K562 (cell line): ENCODE measurements around the gene PQBP1. TPM values are rescaled to one million over a fixed set of nuclear protein-coding genes. Genes with fewer than 3 reads are reported as not detected.
A peak's percentile ranks its signal among the peaks of the same experiment; 100 is the strongest.

ENCODE experiments used
- ATAC-seq: fragments of 200-7000 bp; cut with Tn5 transposase; 3 replicates; pipeline ENCODE4 v1.9.1; 2020; ENCODE audit warnings: moderate library complexity
- BruUV-seq: library from RNA; stranded (reverse); fragments of 400-500 nt; replicated peaks from 2 replicates; lab custom pipeline; 2021; lab: Mats Ljungman, UMichigan
- CTCF ChIA-PET: fragments of 300-600 bp; formaldehyde crosslinking; extraction: SDS; loops from one replicate; lab custom pipeline; 2021; ENCODE audit warnings: low intra/inter-chr PET ratio; lab: Yijun Ruan, JAX
- POLR2A ChIA-PET: fragments of 300-600, 350-650 bp; sonication (Branson Sonifier 250); formaldehyde crosslinking; extraction: SDS; loops from one replicate; lab custom pipeline; 2021; ENCODE audit warnings: antibody characterized with exemption, inconsistent platforms; lab: Yijun Ruan, JAX
- DNase-seq, 4 experiments: peaks; one replicate each; pipeline versions ENCODE4 v3.0.0 to v3.0.0-alpha.2; 2011 to 2018; ENCODE audit warnings: low spot score in 3 of 4, mixed read lengths in 3 of 4; ENCODE audit errors: extremely low read depth in 1 of 4
- FAIRE-seq: peaks from 2 replicates; lab custom pipeline; 2011; peaks lifted over from hg19 to GRCh38; lab: Jason Lieb, UNC
- H2AFZ ChIP-seq: 2 replicates; pipeline ENCODE4 v1.6.0; 2011; ENCODE audit warnings: low read depth, low read length, control low read depth, inconsistent platforms
- H3K27ac ChIP-seq: fragments of 200-600 bp; 3 replicates; pipeline ENCODE4 v1.8.0; 2011; ENCODE audit warnings: low read depth, mild to moderate bottlenecking, control low read depth, inconsistent platforms, low read length, moderate library complexity, mixed read lengths; ENCODE audit errors: extremely low read depth
- H3K27me3 ChIP-seq, 2 experiments: fragments of 300-600 bp in 1 of 2; 2 replicates in 1 of 2; 3 replicates in 1 of 2; pipeline versions ENCODE4 v1.6.0 to v1.8.0; 2011; ENCODE audit warnings: inconsistent platforms in 2 of 2, low read length in 2 of 2, mild to moderate bottlenecking in 1 of 2, mixed read lengths in 1 of 2, moderate library complexity in 1 of 2; ENCODE audit not compliant: control insufficient read depth in 2 of 2, insufficient read depth in 2 of 2
- H3K36me3 ChIP-seq: fragments of 300-600 bp; 3 replicates; pipeline ENCODE4 v1.8.0; 2011; ENCODE audit warnings: mild to moderate bottlenecking, low read length, inconsistent platforms; ENCODE audit not compliant: control insufficient read depth, insufficient read depth
- H3K4me1 ChIP-seq, 2 experiments: fragments of 200-600 bp in 1 of 2; replicated peaks in 1 of 2; 2 replicates in 1 of 2; 3 replicates in 1 of 2; pipeline versions ENCODE4 v1.5.1 to v1.8.0; 2011; ENCODE audit warnings: inconsistent platforms in 2 of 2, low read length in 2 of 2, mild to moderate bottlenecking in 1 of 2, mixed read lengths in 1 of 2, moderate library complexity in 1 of 2; ENCODE audit not compliant: control insufficient read depth in 2 of 2, insufficient read depth in 2 of 2
- H3K4me2 ChIP-seq: 2 replicates; pipeline ENCODE4 v1.6.1; 2011; ENCODE audit warnings: low read length, control low read depth, inconsistent platforms, mixed read lengths; ENCODE audit not compliant: insufficient read depth
- H3K4me3 ChIP-seq: fragments of 200-600 bp; sonication (generic), shearing (Covaris generic); 2 replicates; pipeline ENCODE4 v1.5.1; 2016; ENCODE audit warnings: control low read depth, inconsistent platforms
- H3K79me2 ChIP-seq: fragments of 200-600 bp; 3 replicates; pipeline ENCODE4 v1.8.0; 2011; ENCODE audit warnings: low read length, inconsistent platforms; ENCODE audit not compliant: control insufficient read depth, insufficient read depth
- H3K9ac ChIP-seq, 2 experiments: 2 replicates each; pipeline versions ENCODE4 v1.6.0 to v1.6.1; 2011; ENCODE audit warnings: low read depth in 2 of 2, low read length in 2 of 2, control low read depth in 1 of 2, inconsistent platforms in 1 of 2, mild to moderate bottlenecking in 1 of 2, mixed read lengths in 1 of 2; ENCODE audit not compliant: insufficient read depth in 1 of 2
- H3K9me1 ChIP-seq: one replicate; pipeline ENCODE4 v1.6.0; 2011; ENCODE audit warnings: inconsistent platforms, mild to moderate bottlenecking, low read length, moderate library complexity; ENCODE audit not compliant: control insufficient read depth, insufficient read depth
- H3K9me3 ChIP-seq: replicated peaks from 2 replicates; pipeline ENCODE4 v1.5.1; 2011; ENCODE audit warnings: low read depth, low read length, inconsistent platforms; ENCODE audit not compliant: control insufficient read depth, insufficient read depth
- H4K20me1 ChIP-seq: replicated peaks from 2 replicates; pipeline ENCODE4 v1.6.1; 2011; ENCODE audit warnings: low read length, inconsistent platforms, mixed read lengths; ENCODE audit not compliant: control insufficient read depth, insufficient read depth
- ARID2 ChIP-seq: fragments of 450-650 bp; IDR thresholded peaks from 2 replicates; pipeline ENCODE4 v1.6.1; 2017; ENCODE audit warnings: antibody characterized with exemption, mild to moderate bottlenecking
- BRD9 ChIP-seq: fragments of 450-650 bp; IDR thresholded peaks from 2 replicates; pipeline ENCODE4 v1.6.1; 2018; ENCODE audit warnings: low read depth; ENCODE audit not compliant: partially characterized antibody
- COPS2 ChIP-seq: fragments of 450-650 bp; conservative IDR thresholded peaks from 2 replicates; pipeline ENCODE4 v1.6.1; 2016; ENCODE audit warnings: mild to moderate bottlenecking, moderate library complexity
- ELF1 ChIP-seq: fragments of 200-800 bp; sonication (Bioruptor generic); IDR thresholded peaks from 2 replicates; pipeline ENCODE4 v1.6.1; 2016; ENCODE audit warnings: missing genetic modification characterization, missing compliant biosample characterization
- SMARCA4 ChIP-seq: fragments of 450-650 bp; IDR thresholded peaks from 2 replicates; pipeline ENCODE4 v1.6.1; 2016
- SOX6 ChIP-seq: fragments of 450-650 bp; IDR thresholded peaks from 2 replicates; pipeline ENCODE4 v1.6.1; 2014; ENCODE audit warnings: mild to moderate bottlenecking
- ZNF583 ChIP-seq: fragments of 250-450 bp; sonication (Bioruptor Pico); IDR thresholded peaks from 2 replicates; pipeline ENCODE4 v1.4.0; 2020
- WGBS: fragments of 100-300 bp; shearing (Covaris generic); methylation state at CpG from one replicate; pipeline ENCODE4 v1.1.6; 2016; ENCODE audit warnings: low coverage, mixed read lengths; ENCODE audit not compliant: insufficient coverage; ENCODE audit errors: missing lambda C conversion rate; 5-methylcytosine and 5-hydroxymethylcytosine counted together
- in situ Hi-C: fragments of 300-500 bp; cut with MboI; formaldehyde crosslinking; loops from 4 replicates; pipeline ENCODE4 v1.15.0; 2018; ENCODE audit warnings: inconsistent platforms, mixed read lengths
- intact Hi-C: fragments of 100-400 bp; cut with micrococcal nuclease; formaldehyde crosslinking; loops from 2 replicates; pipeline ENCODE4 v1.14.2; 2022
- polyA plus RNA-seq, 8 experiments: library from polyadenylated mRNA; depleted of rRNA in 4 of 8; stranded (reverse) in 5 of 8; unstranded in 3 of 8; fragments of >200 nt; fragmentation: Nextera tagmentation in 2 of 8; fragmentation: Illumina TruSeq in 1 of 8; extraction: Ambion mirVana in 2 of 8; extraction: Trizol in 1 of 8; gene quantifications; 2 replicates each; pipeline versions ENCODE4 v1.2.1 to v1.2.3, GENCODE V29; 2011 to 2014; ENCODE audit warnings: inconsistent platforms in 1 of 8, missing spikeins in 1 of 8
- total RNA-seq, 7 experiments: library from RNA; depleted of rRNA in 6 of 7; stranded (reverse); fragments of >200 nt in 6 of 7; fragmentation: Illumina TruSeq in 2 of 7; extraction: Trizol in 2 of 7; gene quantifications; 2 replicates each; pipeline versions ENCODE4 v1.2.1 to v1.2.3, GENCODE V29; 2011 to 2021; ENCODE audit warnings: low replicate concordance in 1 of 7
- TF ChIP-seq, protein P1 (sequence below): IDR thresholded peaks from 2 replicates; pipeline ENCODE4 v1.6.1; 2011; ENCODE audit warnings: borderline replicate concordance, low read depth, mild to moderate bottlenecking, moderate library complexity, low read length; ENCODE audit not compliant: insufficient read depth, poor library complexity, severe bottlenecking
- TF ChIP-seq, protein P2 (sequence below), 2 experiments: fragments of 450-650 bp; formaldehyde crosslinking in 1 of 2; IDR thresholded peaks; 2 replicates each; pipeline versions ENCODE4 v1.4.0 to v1.6.1; 2014 to 2020; ENCODE audit warnings: mild to moderate bottlenecking in 2 of 2, borderline replicate concordance in 1 of 2, low read depth in 1 of 2

Gene PQBP1
- total and polyA plus RNA-seq, 9 of the 15 experiments (the other 6 are each of a cell fraction or from before 2014, with no cell fraction given): 41.3 to 262 (median 112) TPM

DNA sequence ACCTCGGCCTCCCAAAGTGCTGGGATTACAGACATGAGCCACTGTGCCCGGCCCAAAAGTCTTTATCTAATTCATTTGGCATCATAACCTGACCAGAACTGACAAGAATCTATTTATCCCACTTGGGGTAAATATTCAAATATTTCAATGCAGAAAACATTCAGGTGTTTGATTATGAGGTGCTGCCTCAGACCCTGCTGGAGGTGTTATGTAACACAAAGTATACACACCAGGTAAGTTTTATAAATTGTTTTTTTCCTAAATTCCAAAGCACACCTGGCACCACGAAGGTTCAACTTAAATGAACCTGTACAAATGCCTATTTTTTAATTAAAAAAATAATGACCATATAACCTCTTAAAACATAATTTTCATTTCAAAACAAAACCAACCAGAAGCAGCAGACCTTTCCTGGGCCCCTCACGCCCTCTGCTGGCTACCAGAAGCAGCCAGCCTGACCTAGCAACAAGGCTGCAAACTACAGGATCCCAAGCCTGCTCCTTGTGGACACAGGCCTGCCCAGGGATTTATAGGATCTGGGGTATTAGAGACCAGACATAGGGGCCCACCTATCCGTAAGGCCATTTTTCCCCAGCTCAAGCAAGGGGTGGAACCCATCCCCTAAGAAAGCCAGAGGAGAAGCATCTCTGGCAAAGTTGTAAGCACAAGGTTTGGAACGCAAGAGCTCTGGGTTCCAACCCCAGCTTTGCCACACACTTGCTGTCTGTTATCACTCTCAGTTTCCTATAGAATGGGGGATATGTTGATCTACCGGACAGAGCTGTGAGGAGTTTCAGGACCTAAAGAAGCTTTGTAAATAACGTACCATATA is 48.0 kb downstream of the PQBP1 start:
- no peaks in the 10 kb centered on the region for H3K9me1 ChIP-seq
- H3K9me3 ChIP-seq: no peaks in the 10 kb centered on the region
- H3K27ac ChIP-seq: peak overlapping the region; percentile 4; the same call in 1 of the 3 replicates
- in situ Hi-C loops: no loop called here
- H3K9ac ChIP-seq: no peak overlapping the region; a peak in 2 of 4 replicates
- DNase-seq: peak; percentile 33 to 72 (median 48)
- H4K20me1 ChIP-seq: no peaks in the 10 kb centered on the region
- H3K79me2 ChIP-seq: peaks cover 87% of the 10 kb centered on the region
- no peak overlapping the region for H3K4me3 ChIP-seq
- H3K36me3 ChIP-seq: peaks cover 41% of the 10 kb centered on the region
- ATAC-seq: peak; percentile 69
- FAIRE-seq: peak; percentile 73
- no peak overlapping the region for H2AFZ ChIP-seq
- CTCF ChIA-PET: interaction anchor here (2.6 kb wide), 1 partner anchor 29 kb away, joined by 8 read pairs; no protein-coding TSS in a partner anchor
- POLR2A ChIA-PET: interaction anchor here (0.9 to 2.7 kb wide), 3 partner anchors 10 to 94 kb away, joined by 3 to 14 read pairs (median 6); no protein-coding TSS in a partner anchor
- intact Hi-C loops: loop anchor here (1.0 kb wide), 1 partner anchor 28 kb away; no protein-coding TSS in a partner anchor
- BruUV-seq: no TSS peak
- no peaks in the 10 kb centered on the region for H3K27me3 ChIP-seq
- WGBS: 18% methylated on average over 6 of the region's 8 CpGs
- H3K4me1 ChIP-seq: peaks cover 35 to 55% of the 10 kb centered on the region in 2 experiments
- peak overlapping the region; percentile 57 for H3K4me2 ChIP-seq
- TF ChIP-seq, protein P1, sequence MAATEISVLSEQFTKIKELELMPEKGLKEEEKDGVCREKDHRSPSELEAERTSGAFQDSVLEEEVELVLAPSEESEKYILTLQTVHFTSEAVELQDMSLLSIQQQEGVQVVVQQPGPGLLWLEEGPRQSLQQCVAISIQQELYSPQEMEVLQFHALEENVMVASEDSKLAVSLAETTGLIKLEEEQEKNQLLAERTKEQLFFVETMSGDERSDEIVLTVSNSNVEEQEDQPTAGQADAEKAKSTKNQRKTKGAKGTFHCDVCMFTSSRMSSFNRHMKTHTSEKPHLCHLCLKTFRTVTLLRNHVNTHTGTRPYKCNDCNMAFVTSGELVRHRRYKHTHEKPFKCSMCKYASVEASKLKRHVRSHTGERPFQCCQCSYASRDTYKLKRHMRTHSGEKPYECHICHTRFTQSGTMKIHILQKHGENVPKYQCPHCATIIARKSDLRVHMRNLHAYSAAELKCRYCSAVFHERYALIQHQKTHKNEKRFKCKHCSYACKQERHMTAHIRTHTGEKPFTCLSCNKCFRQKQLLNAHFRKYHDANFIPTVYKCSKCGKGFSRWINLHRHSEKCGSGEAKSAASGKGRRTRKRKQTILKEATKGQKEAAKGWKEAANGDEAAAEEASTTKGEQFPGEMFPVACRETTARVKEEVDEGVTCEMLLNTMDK: peak; percentile 36
- TF ChIP-seq ARID2: 0 out of 2 replicates have a peak, but pooled peaks have one; percentile 10
- TF ChIP-seq COPS2: no peak
- TF ChIP-seq ELF1 (tag): no peak
- TF ChIP-seq ZNF583 (CRISPR knock-in tag): no peak
- TF ChIP-seq SMARCA4: 0 out of 2 replicates have a peak, but pooled peaks have one; percentile 21
- 0 out of 2 replicates have a peak, but pooled peaks have one; percentile 12 for TF ChIP-seq SOX6
- TF ChIP-seq BRD9: peak; percentile 33
- TF ChIP-seq, protein P2, sequence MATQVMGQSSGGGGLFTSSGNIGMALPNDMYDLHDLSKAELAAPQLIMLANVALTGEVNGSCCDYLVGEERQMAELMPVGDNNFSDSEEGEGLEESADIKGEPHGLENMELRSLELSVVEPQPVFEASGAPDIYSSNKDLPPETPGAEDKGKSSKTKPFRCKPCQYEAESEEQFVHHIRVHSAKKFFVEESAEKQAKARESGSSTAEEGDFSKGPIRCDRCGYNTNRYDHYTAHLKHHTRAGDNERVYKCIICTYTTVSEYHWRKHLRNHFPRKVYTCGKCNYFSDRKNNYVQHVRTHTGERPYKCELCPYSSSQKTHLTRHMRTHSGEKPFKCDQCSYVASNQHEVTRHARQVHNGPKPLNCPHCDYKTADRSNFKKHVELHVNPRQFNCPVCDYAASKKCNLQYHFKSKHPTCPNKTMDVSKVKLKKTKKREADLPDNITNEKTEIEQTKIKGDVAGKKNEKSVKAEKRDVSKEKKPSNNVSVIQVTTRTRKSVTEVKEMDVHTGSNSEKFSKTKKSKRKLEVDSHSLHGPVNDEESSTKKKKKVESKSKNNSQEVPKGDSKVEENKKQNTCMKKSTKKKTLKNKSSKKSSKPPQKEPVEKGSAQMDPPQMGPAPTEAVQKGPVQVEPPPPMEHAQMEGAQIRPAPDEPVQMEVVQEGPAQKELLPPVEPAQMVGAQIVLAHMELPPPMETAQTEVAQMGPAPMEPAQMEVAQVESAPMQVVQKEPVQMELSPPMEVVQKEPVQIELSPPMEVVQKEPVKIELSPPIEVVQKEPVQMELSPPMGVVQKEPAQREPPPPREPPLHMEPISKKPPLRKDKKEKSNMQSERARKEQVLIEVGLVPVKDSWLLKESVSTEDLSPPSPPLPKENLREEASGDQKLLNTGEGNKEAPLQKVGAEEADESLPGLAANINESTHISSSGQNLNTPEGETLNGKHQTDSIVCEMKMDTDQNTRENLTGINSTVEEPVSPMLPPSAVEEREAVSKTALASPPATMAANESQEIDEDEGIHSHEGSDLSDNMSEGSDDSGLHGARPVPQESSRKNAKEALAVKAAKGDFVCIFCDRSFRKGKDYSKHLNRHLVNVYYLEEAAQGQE (IDR thresholded peaks at IDR 0.05; ENCODE audit: borderline replicate concordance): peak; percentile 77; the same call in 1 of the 2 replicates
- TF ChIP-seq, protein P2 (CRISPR knock-in tag; IDR thresholded peaks at IDR 0.05; ENCODE audit: low read depth): no peak
